ENCODE data around the gene CEMP1.

DNA sequence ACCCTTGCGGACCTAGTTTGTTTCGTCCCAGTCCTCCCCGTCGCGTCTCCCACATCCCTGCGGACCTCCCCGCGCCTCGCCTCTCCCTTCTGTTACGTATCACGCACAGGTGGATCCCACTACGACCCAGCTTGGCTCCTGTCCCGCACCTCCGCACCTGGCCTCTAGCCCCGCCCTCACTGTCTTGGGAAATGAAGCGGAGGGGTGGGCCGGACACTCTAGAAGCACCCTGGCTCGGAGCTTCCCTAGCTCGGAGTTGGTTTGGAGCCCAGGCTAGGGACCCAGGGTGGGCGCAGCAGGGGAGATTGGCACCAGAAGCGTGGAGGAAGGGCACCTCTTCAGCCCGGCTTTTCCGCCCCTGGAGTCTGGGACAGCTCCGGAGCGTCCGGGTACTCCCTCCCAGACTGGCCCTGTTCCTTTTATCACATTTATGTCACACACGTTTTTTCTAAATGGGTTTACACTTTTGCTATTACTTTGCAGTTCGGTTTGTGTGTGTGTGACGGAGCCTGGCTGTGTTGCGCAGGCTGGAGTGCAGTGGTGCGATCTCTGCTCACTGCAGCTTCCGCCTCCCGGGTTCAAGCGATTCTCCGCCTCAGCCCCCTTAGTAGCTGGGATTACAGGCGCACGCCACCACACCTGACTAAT is 1.4 kb upstream of the CEMP1 start:
- TF ChIP-seq CTCF (IDR thresholded peaks at IDR 0.05; ENCODE audit: low read depth, low read length, poor library complexity, severe bottlenecking) (no peak), EZH2phosphoT487 (IDR thresholded peaks at IDR 0.05; ENCODE audit: borderline replicate concordance, low read length) (no peak)
